Hepatocyte (in vitro differentiated cells): ENCODE results near the gene GRM8. TPM values are rescaled to one million over a fixed set of nuclear protein-coding genes. Genes with fewer than 3 reads are reported as not detected.

Experiments
- DNase-seq: peaks from one replicate; pipeline ENCODE4 v3.0.0-alpha.2; 2016; ENCODE audit warnings: low spot score
- H2AFZ ChIP-seq: fragments of 200-600 bp; sonication (generic); 2 replicates; pipeline ENCODE4 v1.6.0; 2016; ENCODE audit warnings: antibody characterized with exemption, mild to moderate bottlenecking
- H3K27ac ChIP-seq: fragments of 200-600 bp; sonication (generic); 2 replicates; pipeline ENCODE4 v1.5.1; 2016; ENCODE audit warnings: mild to moderate bottlenecking
- H3K27me3 ChIP-seq: fragments of 200-600 bp; sonication (generic); 2 replicates; pipeline ENCODE4 v1.6.1; 2016
- H3K36me3 ChIP-seq: fragments of 200-600 bp; sonication (generic); replicated peaks from 2 replicates; pipeline ENCODE4 v1.5.1; 2016; ENCODE audit warnings: low read depth; ENCODE audit not compliant: insufficient read depth
- H3K4me1 ChIP-seq: fragments of 200-600 bp; sonication (generic); 2 replicates; pipeline ENCODE4 v1.5.1; 2016; ENCODE audit warnings: mild to moderate bottlenecking, moderate library complexity; ENCODE audit not compliant: insufficient read depth
- H3K4me2 ChIP-seq: fragments of 200-600 bp; sonication (generic); 2 replicates; pipeline ENCODE4 v1.6.0; 2016
- H3K4me3 ChIP-seq: fragments of 200-600 bp; sonication (generic); 2 replicates; pipeline ENCODE4 v1.5.1; 2016; ENCODE audit warnings: mild to moderate bottlenecking
- H3K79me2 ChIP-seq: fragments of 200-600 bp; sonication (generic); 2 replicates; pipeline ENCODE4 v1.6.0; 2017; ENCODE audit warnings: mild to moderate bottlenecking
- H3K9me2 ChIP-seq: fragments of 200-600 bp; sonication (generic); replicated peaks from 2 replicates; pipeline ENCODE4 v1.6.0; 2017; ENCODE audit warnings: mild to moderate bottlenecking; ENCODE audit not compliant: insufficient read depth
- H3K9me3 ChIP-seq: fragments of 200-600 bp; sonication (generic); 2 replicates; pipeline ENCODE4 v1.5.1; 2016; ENCODE audit warnings: low read depth, mild to moderate bottlenecking
- H4K20me1 ChIP-seq: fragments of 200-600 bp; sonication (generic); 2 replicates; pipeline ENCODE4 v1.6.0; 2016; ENCODE audit warnings: mild to moderate bottlenecking; ENCODE audit not compliant: insufficient read depth, poor library complexity, severe bottlenecking
- CTCF ChIP-seq: fragments of 200-600 bp; sonication (generic); IDR thresholded peaks from 2 replicates; pipeline ENCODE4 v1.5.1; 2016; ENCODE audit warnings: antibody characterized with exemption, mild to moderate bottlenecking; ENCODE audit not compliant: poor library complexity
- EZH2 ChIP-seq: fragments of 200-600 bp; sonication (generic); IDR thresholded peaks from 2 replicates; pipeline ENCODE4 v1.6.1; 2016; ENCODE audit warnings: antibody characterized with exemption, mild to moderate bottlenecking, borderline replicate concordance
- EZH2phosphoT487 ChIP-seq: fragments of 200-600 bp; sonication (generic); IDR thresholded peaks from one replicate; pipeline ENCODE4 v1.6.1; 2018; ENCODE audit warnings: antibody characterized with exemption, mild to moderate bottlenecking, low read depth, moderate library complexity; ENCODE audit not compliant: unreplicated experiment, severe bottlenecking
- WGBS: methylation state at CpG from one replicate; pipeline ENCODE4 v1.1.6; 2016; ENCODE audit warnings: low lambda C conversion rate; ENCODE audit errors: missing lambda C conversion rate; 5-methylcytosine and 5-hydroxymethylcytosine counted together
- polyA plus RNA-seq: library from polyadenylated mRNA; unstranded; fragments of >200 nt; fragmentation: Nextera tagmentation; extraction: Ambion mirVana; gene quantifications from 2 replicates; pipeline ENCODE4 v1.2.1, GENCODE V29; 2016
- total RNA-seq: library from RNA; depleted of rRNA; stranded (reverse); fragments of >200 nt; gene quantifications from 2 replicates; pipeline ENCODE4 v1.2.3, GENCODE V29; 2014

GRM8 gene
- total and polyA plus RNA-seq, 2 experiments from 2014 or later, result 0.62 to 4.5 TPM

- Histone ChIP-seq H3K79me2 (no peaks in the 10 kb centered on the region), H3K27me3 (no peaks in the 10 kb centered on the region), H2AFZ (no peak overlapping the region), H3K4me1 (no peaks in the 10 kb centered on the region), H3K9me3 (no peaks in the 10 kb centered on the region), H3K9me2 (no peaks in the 10 kb centered on the region), H4K20me1 (no peaks in the 10 kb centered on the region), H3K27ac (no peak overlapping the region), H3K4me3 (no peak overlapping the region), H3K36me3 (no peaks in the 10 kb centered on the region), H3K4me2 (no peak overlapping the region)
- no peak for TF ChIP-seq EZH2phosphoT487
- no peak for TF ChIP-seq CTCF
- TF ChIP-seq EZH2, result no peak
- DNase-seq, result no peak
- WGBS, result 70% methylated on average over 2 of the region's 2 CpGs
These were observed 523.8 kb downstream of the GRM8 start for GRCh38 chr7:126728967-126729366.

GRCh38 chr7:126727930-126728391, 524.8 kb downstream of the GRM8 start:
- no peak for TF ChIP-seq CTCF
- no peak for TF ChIP-seq EZH2phosphoT487
- no peak for TF ChIP-seq EZH2
- Histone ChIP-seq H3K4me3 (no peak overlapping the region), H4K20me1 (no peaks in the 10 kb centered on the region), H2AFZ (no peak overlapping the region), H3K4me1 (no peaks in the 10 kb centered on the region), H3K36me3 (no peaks in the 10 kb centered on the region), H3K27ac (no peak overlapping the region), H3K9me3 (no peaks in the 10 kb centered on the region), H3K27me3 (no peaks in the 10 kb centered on the region), H3K79me2 (no peaks in the 10 kb centered on the region), H3K4me2 (no peak overlapping the region), H3K9me2 (no peaks in the 10 kb centered on the region)
- DNase-seq, result no peak
- WGBS, result 72% methylated on average over 5 of the region's 5 CpGs

DNA sequence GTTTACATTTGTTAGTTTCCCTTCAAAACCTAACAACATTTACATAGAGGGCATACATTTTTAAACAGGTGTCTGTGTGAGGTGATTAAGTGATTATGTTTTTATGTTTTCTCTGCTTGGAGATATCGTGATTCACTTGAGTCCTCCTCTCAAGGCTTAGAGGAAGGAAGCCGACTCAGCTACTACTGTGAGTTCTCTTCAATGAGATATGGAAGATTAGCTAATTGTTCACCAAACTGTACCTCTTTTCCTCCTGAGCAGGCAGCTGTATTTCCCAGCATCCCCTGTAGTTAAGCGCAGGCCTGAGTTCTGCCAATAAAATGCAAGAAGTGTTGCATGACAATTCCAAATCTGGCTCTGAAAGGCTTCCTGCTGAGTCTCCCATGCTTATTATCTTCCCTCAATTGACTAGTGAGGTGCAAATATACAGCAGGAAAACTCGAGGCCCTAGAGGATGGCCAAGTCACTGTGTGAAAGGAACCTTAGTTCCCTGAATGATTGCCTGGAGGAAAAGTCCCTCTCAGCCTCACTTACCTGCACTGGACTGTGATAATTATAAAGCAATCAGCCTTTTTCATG, 528.7 kb downstream of the GRM8 start:
- Histone ChIP-seq H3K9me3 (no peaks in the 10 kb centered on the region), H2AFZ (no peak overlapping the region), H3K4me2 (no peak overlapping the region), H3K4me1 (no peaks in the 10 kb centered on the region), H3K79me2 (no peaks in the 10 kb centered on the region), H3K36me3 (no peaks in the 10 kb centered on the region), H3K9me2 (no peaks in the 10 kb centered on the region), H4K20me1 (no peaks in the 10 kb centered on the region), H3K4me3 (no peak overlapping the region), H3K27ac (no peak overlapping the region), H3K27me3 (no peaks in the 10 kb centered on the region)
- DNase-seq, result no peak
- TF ChIP-seq CTCF (no peak), EZH2 (no peak), EZH2phosphoT487 (no peak)
- 77% methylated on average over 4 of the region's 4 CpGs for WGBS

DNA sequence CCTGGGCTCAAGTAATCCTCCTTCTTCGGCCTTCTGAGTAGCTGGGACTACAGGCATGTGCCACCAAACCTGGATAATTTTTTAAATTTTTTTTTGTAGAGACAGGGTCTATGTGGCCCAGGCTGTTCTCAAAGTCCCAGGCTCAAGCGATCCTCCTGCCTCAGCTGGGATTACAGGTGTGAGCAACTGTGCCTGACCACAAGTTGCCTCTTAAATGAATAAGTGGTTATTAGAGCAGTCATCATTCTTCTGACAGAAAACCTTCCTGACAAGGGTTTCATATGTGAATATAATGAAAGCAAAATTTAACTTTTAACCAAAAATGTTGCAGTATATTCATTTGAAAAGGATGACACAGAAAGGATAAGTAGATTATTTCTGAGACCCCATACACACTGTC, 532.5 kb downstream of the GRM8 start:
- no peaks in the 10 kb centered on the region for H4K20me1 ChIP-seq
- no peak for DNase-seq
- no peaks in the 10 kb centered on the region for H3K9me3 ChIP-seq
- no peaks in the 10 kb centered on the region for H3K9me2 ChIP-seq
- TF ChIP-seq EZH2, result no peak
- no peak for TF ChIP-seq EZH2phosphoT487
- no peak for TF ChIP-seq CTCF
- H3K4me1 ChIP-seq, result no peaks in the 10 kb centered on the region
- H3K36me3 ChIP-seq, result no peaks in the 10 kb centered on the region
- H3K27me3 ChIP-seq, result no peaks in the 10 kb centered on the region
- H3K4me2 ChIP-seq, result no peak overlapping the region
- no peak overlapping the region for H3K27ac ChIP-seq
- no peaks in the 10 kb centered on the region for H3K79me2 ChIP-seq
- 85% methylated on average over 2 of the region's 2 CpGs for WGBS
- H2AFZ ChIP-seq, result no peak overlapping the region
- H3K4me3 ChIP-seq, result no peak overlapping the region
